ENCODE measurements around the gene UGDH.

DNA sequence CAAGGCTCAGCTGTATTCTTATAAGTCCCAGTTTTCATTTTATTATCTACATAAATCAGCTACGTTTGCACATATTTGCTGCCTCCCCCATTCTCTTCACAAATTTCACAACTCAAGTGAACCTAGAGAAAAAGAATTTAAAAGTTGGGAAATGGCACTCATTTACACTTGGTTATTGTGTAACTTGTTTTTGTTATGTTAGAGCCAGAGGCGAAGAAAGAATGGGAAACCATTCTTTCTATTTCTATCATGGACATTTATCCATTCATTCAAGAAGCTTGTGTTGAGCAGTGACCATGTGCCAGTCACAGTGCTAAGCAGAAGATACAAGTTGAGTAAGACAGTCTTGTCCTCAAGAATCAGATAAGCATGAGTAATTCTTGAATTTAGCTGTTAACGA lies 54.8 kb downstream of the UGDH start:
- TF ChIP-seq, protein P1, sequence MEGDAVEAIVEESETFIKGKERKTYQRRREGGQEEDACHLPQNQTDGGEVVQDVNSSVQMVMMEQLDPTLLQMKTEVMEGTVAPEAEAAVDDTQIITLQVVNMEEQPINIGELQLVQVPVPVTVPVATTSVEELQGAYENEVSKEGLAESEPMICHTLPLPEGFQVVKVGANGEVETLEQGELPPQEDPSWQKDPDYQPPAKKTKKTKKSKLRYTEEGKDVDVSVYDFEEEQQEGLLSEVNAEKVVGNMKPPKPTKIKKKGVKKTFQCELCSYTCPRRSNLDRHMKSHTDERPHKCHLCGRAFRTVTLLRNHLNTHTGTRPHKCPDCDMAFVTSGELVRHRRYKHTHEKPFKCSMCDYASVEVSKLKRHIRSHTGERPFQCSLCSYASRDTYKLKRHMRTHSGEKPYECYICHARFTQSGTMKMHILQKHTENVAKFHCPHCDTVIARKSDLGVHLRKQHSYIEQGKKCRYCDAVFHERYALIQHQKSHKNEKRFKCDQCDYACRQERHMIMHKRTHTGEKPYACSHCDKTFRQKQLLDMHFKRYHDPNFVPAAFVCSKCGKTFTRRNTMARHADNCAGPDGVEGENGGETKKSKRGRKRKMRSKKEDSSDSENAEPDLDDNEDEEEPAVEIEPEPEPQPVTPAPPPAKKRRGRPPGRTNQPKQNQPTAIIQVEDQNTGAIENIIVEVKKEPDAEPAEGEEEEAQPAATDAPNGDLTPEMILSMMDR (IDR thresholded peaks at IDR 0.05; ENCODE audit: low read length): no peak
- no peak for TF ChIP-seq EZH2 (IDR thresholded peaks at IDR 0.05; ENCODE audit: borderline replicate concordance, low read length)

Data from OCI-LY1 (cell line).